HepG2 (cell line): ENCODE data around the gene MIDN. TPM values are rescaled to one million over a fixed set of nuclear protein-coding genes. Genes with fewer than 3 reads are reported as not detected.

Source experiments
- CCAR2 ChIP-seq: fragments of 200-400 bp; formaldehyde crosslinking; optimal IDR thresholded peaks from 2 replicates; pipeline ENCODE3; 2018; ENCODE audit warnings: low read depth, mild to moderate bottlenecking, low read length, moderate library complexity
- CHCHD3 ChIP-seq: sonication (generic); formaldehyde crosslinking; IDR thresholded peaks from 2 replicates; pipeline ENCODE4 v1.8.0; 2022; ENCODE audit warnings: mild to moderate bottlenecking, missing genetic modification reagents, moderate library complexity
- FOSL1 ChIP-seq: sonication (generic); formaldehyde crosslinking; IDR thresholded peaks from 2 replicates; pipeline ENCODE4 v1.9.0; 2021; ENCODE audit warnings: missing genetic modification reagents, borderline replicate concordance
- KDM6A ChIP-seq: IDR thresholded peaks from 2 replicates; pipeline ENCODE4 v1.6.1; 2016; ENCODE audit warnings: low read depth
- MED1 ChIP-seq: sonication (generic); formaldehyde crosslinking; IDR thresholded peaks from 2 replicates; pipeline ENCODE4 v1.4.0; 2020; ENCODE audit warnings: missing genetic modification reagents
- NFIC ChIP-seq: IDR thresholded peaks from 2 replicates; pipeline ENCODE4 v1.6.1; 2012; ENCODE audit warnings: mild to moderate bottlenecking, low read length, inconsistent platforms
- NR1H2 ChIP-seq: sonication (generic); formaldehyde crosslinking; IDR thresholded peaks from 2 replicates; pipeline ENCODE4 v1.8.1; 2022; ENCODE audit warnings: low read depth, missing genetic modification reagents, borderline replicate concordance
- PRMT3 ChIP-seq: sonication (generic); formaldehyde crosslinking; IDR thresholded peaks from 2 replicates; pipeline ENCODE4 v1.8.1; 2022; ENCODE audit warnings: low read depth, mild to moderate bottlenecking, moderate library complexity, missing genetic modification reagents, borderline replicate concordance
- RARG ChIP-seq: sonication (generic); formaldehyde crosslinking; IDR thresholded peaks from 2 replicates; pipeline ENCODE4 v1.4.0; 2020; ENCODE audit warnings: low read depth, mild to moderate bottlenecking, missing genetic modification reagents
- RFX5 ChIP-seq: IDR thresholded peaks from 2 replicates; pipeline ENCODE4 v1.6.1; 2011; ENCODE audit warnings: low read depth, low read length, improper control_type of control experiment
- SRSF1 ChIP-seq: fragments of 200-400 bp; formaldehyde crosslinking; optimal IDR thresholded peaks from 2 replicates; pipeline ENCODE3; 2017; ENCODE audit warnings: mild to moderate bottlenecking, low read depth, low read length, moderate library complexity
- TAF1 ChIP-seq: sonication (generic); formaldehyde crosslinking; IDR thresholded peaks from 2 replicates; pipeline ENCODE4 v1.4.0; 2020; ENCODE audit warnings: missing genetic modification reagents
- ZBED4 ChIP-seq: sonication (generic); formaldehyde crosslinking; IDR thresholded peaks from 2 replicates; pipeline ENCODE4 v1.4.0; 2020; ENCODE audit warnings: missing genetic modification reagents, borderline replicate concordance
- ZBTB46 ChIP-seq: sonication (generic); formaldehyde crosslinking; IDR thresholded peaks from 2 replicates; pipeline ENCODE4 v1.4.0; 2020; ENCODE audit warnings: mild to moderate bottlenecking, missing genetic modification reagents, borderline replicate concordance
- ZFP36L1 ChIP-seq: sonication (generic); formaldehyde crosslinking; IDR thresholded peaks from 2 replicates; pipeline ENCODE4 v1.8.0; 2022; ENCODE audit warnings: mild to moderate bottlenecking, missing genetic modification reagents, moderate library complexity
- ZNF12 ChIP-seq: sonication (generic); formaldehyde crosslinking; IDR thresholded peaks from 2 replicates; pipeline ENCODE4 v1.5.0; 2020; ENCODE audit warnings: missing genetic modification reagents
- ZNF274 ChIP-seq: sonication (generic); formaldehyde crosslinking; IDR thresholded peaks from 2 replicates; pipeline ENCODE4 v1.5.1; 2020; ENCODE audit warnings: mild to moderate bottlenecking, missing genetic modification reagents
- ZNF484 ChIP-seq: sonication (generic); formaldehyde crosslinking; IDR thresholded peaks from 2 replicates; pipeline ENCODE4 v1.5.1; 2020; ENCODE audit warnings: mild to moderate bottlenecking, low read depth, missing genetic modification reagents, borderline replicate concordance
- ZNF496 ChIP-seq: sonication (generic); formaldehyde crosslinking; IDR thresholded peaks from 2 replicates; pipeline ENCODE4 v1.8.1; 2023; ENCODE audit warnings: mild to moderate bottlenecking, moderate library complexity, missing genetic modification reagents; ENCODE audit not compliant: insufficient replicate concordance
- ZNF501 ChIP-seq: sonication (generic); formaldehyde crosslinking; IDR thresholded peaks from 2 replicates; pipeline ENCODE4 v1.5.1; 2020; ENCODE audit warnings: mild to moderate bottlenecking, moderate library complexity, missing genetic modification reagents
- ZNF569 ChIP-seq: sonication (generic); formaldehyde crosslinking; IDR thresholded peaks from 2 replicates; pipeline ENCODE4 v1.5.0; 2020; ENCODE audit warnings: mild to moderate bottlenecking, missing genetic modification reagents, moderate library complexity, borderline replicate concordance
- ZNF768 ChIP-seq: sonication (generic); formaldehyde crosslinking; IDR thresholded peaks from 2 replicates; pipeline ENCODE4 v1.4.0; 2020; ENCODE audit warnings: missing genetic modification reagents
- ZSCAN20 ChIP-seq: sonication (generic); formaldehyde crosslinking; IDR thresholded peaks from 2 replicates; pipeline ENCODE4 v1.4.0; 2020; ENCODE audit warnings: missing genetic modification reagents, mild to moderate bottlenecking, borderline replicate concordance
- polyA plus RNA-seq, 8 experiments: library from polyadenylated mRNA; depleted of rRNA in 3 of 8; stranded (reverse) in 7 of 8; unstranded in 1 of 8; fragments of >200 nt; fragmentation: Illumina TruSeq in 4 of 8; extraction: Trizol in 4 of 8; gene quantifications; 2 replicates each; pipeline versions ENCODE4 v1.2.1 to v1.2.3, GENCODE V29; 2011 to 2016; ENCODE audit warnings: low read depth in 4 of 8, missing spikeins in 1 of 8, mixed read lengths in 1 of 8; ENCODE audit not compliant: insufficient read depth in 1 of 8
- total RNA-seq, 5 experiments: library from RNA; depleted of rRNA; stranded (reverse); fragments of >200 nt; fragmentation: Illumina TruSeq; extraction: Trizol; gene quantifications; 2 replicates each; pipeline ENCODE4 v1.2.3, GENCODE V29; 2016; ENCODE audit warnings: low read depth in 1 of 5
- TF ChIP-seq, protein P1 (sequence below): sonication (generic); formaldehyde crosslinking; IDR thresholded peaks from 2 replicates; pipeline ENCODE4 v1.5.0; 2020; ENCODE audit warnings: mild to moderate bottlenecking, missing genetic modification reagents

The MIDN gene
- total and polyA plus RNA-seq, 2 of the 13 experiments (the other 11 are each of a cell fraction or from before 2014, with no cell fraction given), result 8.4 to 18.0 TPM

GRCh38 chr19:1253514-1254080 lies 5.2 kb downstream of the MIDN start (continued):
- no peak for TF ChIP-seq ZNF484 (CRISPR knock-in tag)
- no peak for TF ChIP-seq ZNF569 (CRISPR knock-in tag)
- no peak for TF ChIP-seq ZBTB46 (CRISPR knock-in tag)
- TF ChIP-seq ZNF768 (CRISPR knock-in tag), result no peak
- TF ChIP-seq CCAR2, result no peak
- peak; percentile 89 for TF ChIP-seq SRSF1
- peak; percentile 88; the same call in 1 of the 2 replicates for TF ChIP-seq MED1 (CRISPR knock-in tag)
- TF ChIP-seq ZNF496 (CRISPR knock-in tag), result no peak
- TF ChIP-seq ZSCAN20, result no peak
- no peak for TF ChIP-seq RFX5
- no peak for TF ChIP-seq ZNF12 (CRISPR knock-in tag)
- no peak for TF ChIP-seq PRMT3 (CRISPR knock-in tag)
- peak; percentile 27; the same call in 1 of the 2 replicates for TF ChIP-seq ZNF501
- no peak for TF ChIP-seq TAF1 (CRISPR knock-in tag)
- TF ChIP-seq RARG, result no peak
- no peak for TF ChIP-seq ZFP36L1 (CRISPR knock-in tag)
- TF ChIP-seq NFIC, result peak; percentile 75; the same call in 1 of the 2 replicates
- TF ChIP-seq KDM6A (CRISPR knock-in tag), result peak; percentile 90
- TF ChIP-seq, protein P1, sequence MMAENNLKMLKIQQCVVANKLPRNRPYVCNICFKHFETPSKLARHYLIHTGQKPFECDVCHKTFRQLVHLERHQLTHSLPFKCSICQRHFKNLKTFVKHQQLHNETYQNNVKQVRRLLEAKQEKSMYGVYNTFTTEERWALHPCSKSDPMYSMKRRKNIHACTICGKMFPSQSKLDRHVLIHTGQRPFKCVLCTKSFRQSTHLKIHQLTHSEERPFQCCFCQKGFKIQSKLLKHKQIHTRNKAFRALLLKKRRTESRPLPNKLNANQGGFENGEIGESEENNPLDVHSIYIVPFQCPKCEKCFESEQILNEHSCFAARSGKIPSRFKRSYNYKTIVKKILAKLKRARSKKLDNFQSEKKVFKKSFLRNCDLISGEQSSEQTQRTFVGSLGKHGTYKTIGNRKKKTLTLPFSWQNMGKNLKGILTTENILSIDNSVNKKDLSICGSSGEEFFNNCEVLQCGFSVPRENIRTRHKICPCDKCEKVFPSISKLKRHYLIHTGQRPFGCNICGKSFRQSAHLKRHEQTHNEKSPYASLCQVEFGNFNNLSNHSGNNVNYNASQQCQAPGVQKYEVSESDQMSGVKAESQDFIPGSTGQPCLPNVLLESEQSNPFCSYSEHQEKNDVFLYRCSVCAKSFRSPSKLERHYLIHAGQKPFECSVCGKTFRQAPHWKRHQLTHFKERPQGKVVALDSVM (CRISPR knock-in tag), result no peak
- TF ChIP-seq FOSL1 (CRISPR knock-in tag), result no peak; the same call in 1 of the 2 replicates
- no peak for TF ChIP-seq ZBED4
- TF ChIP-seq CHCHD3, result no peak
- no peak for TF ChIP-seq NR1H2
- TF ChIP-seq ZNF274 (CRISPR knock-in tag), result no peak
